GM21423 (cell line): ENCODE results near the gene B4GALT4.
"Not testable (repeated sequence)": the region's sequence is repeated elsewhere in the genome, so short reads cannot be mapped to it uniquely, and the experiment has no call there.

Experiments used
- ATAC-seq: cut with Tn5 transposase; IDR thresholded peaks from one replicate; pipeline ENCODE4 v1.9.1; 2021; ENCODE audit warnings: mild to moderate bottlenecking, moderate library complexity; ENCODE audit not compliant: unreplicated experiment

The B4GALT4 gene

GRCh38 chr3:119206611-119207511 is 33.8 kb downstream of the B4GALT4 start:
- no peak for ATAC-seq

GRCh38 chr3:119205685-119206084 is 35.0 kb downstream of the B4GALT4 start:
- ATAC-seq, result no peak

- no peak for ATAC-seq
Measured at GRCh38 chr3:119205209-119205608, 35.5 kb downstream of the B4GALT4 start.

GRCh38 chr3:119195911-119196310 is 44.8 kb downstream of the B4GALT4 start:
- no peak for ATAC-seq

- ATAC-seq, result no peak
Measured at GRCh38 chr3:119195151-119195476, 45.6 kb downstream of the B4GALT4 start.

- ATAC-seq, result no peak
Measured at GRCh38 chr3:119194237-119195150, 46.2 kb downstream of the B4GALT4 start.

- ATAC-seq, result no peak
Measured at GRCh38 chr3:119191800-119192199, 48.9 kb downstream of the B4GALT4 start.

- ATAC-seq, result no peak
Measured at GRCh38 chr3:119187266-119187665, 53.4 kb downstream of the B4GALT4 start.

GRCh38 chr3:119184796-119185570 is 55.7 kb downstream of the B4GALT4 start:
- ATAC-seq, result no peak

- ATAC-seq, result no peak
Measured at GRCh38 chr3:119184111-119184510, 56.6 kb downstream of the B4GALT4 start.

- ATAC-seq, result no peak
Measured at GRCh38 chr3:119181765-119182164, 58.9 kb downstream of the B4GALT4 start.

GRCh38 chr3:119177321-119177720 is 63.4 kb downstream of the B4GALT4 start:
- ATAC-seq, result no peak

GRCh38 chr3:119176778-119177177 is 63.9 kb downstream of the B4GALT4 start:
- ATAC-seq, result no peak

- no peak for ATAC-seq
Measured at GRCh38 chr3:119175872-119176756, 64.6 kb downstream of the B4GALT4 start.

GRCh38 chr3:119173325-119173724 is 67.4 kb downstream of the B4GALT4 start, which contains the start of gene UPK1B:
Gene UPK1B (plus strand): TSS chr3:119173598. CDS start chr3:119186742, 13,144 bp downstream.
- ATAC-seq, result no peak

GRCh38 chr3:119170821-119171220 is 69.9 kb downstream of the B4GALT4 start:
- ATAC-seq, result no peak

GRCh38 chr3:119164745-119165144 is 75.9 kb downstream of the B4GALT4 start:
- ATAC-seq, result not testable (repeated sequence)
